ENCODE results near the gene TCEANC2.
A peak's percentile ranks its signal among the peaks of the same experiment; 100 is the strongest.

- peak in 1 of 4 experiments; percentile 7 for TF ChIP-seq CTCF (IDR thresholded peaks at IDR 0.05)
- TF ChIP-seq POLR2AphosphoS5 (IDR thresholded peaks at IDR 0.05) = no peak
- no peak for TF ChIP-seq POLR2A (IDR thresholded peaks at IDR 0.05)
Observed at GRCh38 chr1:54107131-54107530, 53.7 kb downstream of the TCEANC2 start.
